Brain microvascular endothelial cell (primary cell): Measurements from ENCODE around the gene LRBA.
"Not testable (repeated sequence)": the region's sequence is repeated elsewhere in the genome, so short reads cannot be mapped to it uniquely, and the experiment has no call there.

Experiments
- DNase-seq: peaks from one replicate; pipeline ENCODE4 v3.0.0-alpha.2; 2020
- H3K27ac ChIP-seq: fragments of 250-450 bp; sonication (Bioruptor Pico); 2 replicates; pipeline ENCODE4 v1.5.1; 2020; ENCODE audit warnings: mild to moderate bottlenecking, moderate library complexity
- H3K27me3 ChIP-seq: fragments of 250-450 bp; sonication (Bioruptor Pico); replicated peaks from 2 replicates; pipeline ENCODE4 v1.5.1; 2020; ENCODE audit warnings: mild to moderate bottlenecking
- H3K36me3 ChIP-seq: fragments of 250-450 bp; sonication (Bioruptor Pico); replicated peaks from 2 replicates; pipeline ENCODE4 v1.5.1; 2020; ENCODE audit warnings: mild to moderate bottlenecking
- H3K4me3 ChIP-seq: 2 replicates; pipeline ENCODE4 v1.5.1; 2011; ENCODE audit warnings: low read depth, mild to moderate bottlenecking, control low read depth, low read length, moderate library complexity
- CTCF ChIP-seq: IDR thresholded peaks from 2 replicates; pipeline ENCODE4 v1.5.1; 2011; ENCODE audit warnings: low read depth, mild to moderate bottlenecking, moderate library complexity, low read length, control low read depth, inconsistent platforms; ENCODE audit errors: missing control alignments
- in situ Hi-C: cut with HindIII; loops from 2 replicates; pipeline ENCODE4 v1.10.0; 2017; ENCODE audit warnings: low sequenced_read_pairs, low pct_ligation_motif_present

The LRBA gene

GRCh38 chr4:150518559-150518958 lies 496.5 kb downstream of the LRBA start:
- H3K27me3 ChIP-seq = no peaks in the 10 kb centered on the region
- DNase-seq = peak; percentile 24
- in situ Hi-C loops = no loop called here
- no peak overlapping the region for H3K27ac ChIP-seq
- TF ChIP-seq CTCF = no peak
- H3K4me3 ChIP-seq = no peak overlapping the region
- H3K36me3 ChIP-seq = no peaks in the 10 kb centered on the region

- in situ Hi-C loops = no loop called here
- Histone ChIP-seq H3K4me3 (no peak overlapping the region), H3K36me3 (no peaks in the 10 kb centered on the region), H3K27me3 (no peaks in the 10 kb centered on the region), H3K27ac (no peak overlapping the region)
- DNase-seq = no peak
- TF ChIP-seq CTCF = no peak
Measured at GRCh38 chr4:150515135-150515534, 499.9 kb downstream of the LRBA start.

- TF ChIP-seq CTCF = no peak
- in situ Hi-C loops = no loop called here
- DNase-seq = no peak
- Histone ChIP-seq H3K4me3 (no peak overlapping the region), H3K27me3 (no peaks in the 10 kb centered on the region), H3K27ac (no peak overlapping the region), H3K36me3 (no peaks in the 10 kb centered on the region)
Measured at GRCh38 chr4:150514709-150515108, 500.4 kb downstream of the LRBA start.

GRCh38 chr4:150510176-150510865 lies 504.8 kb downstream of the LRBA start:
- no peaks in the 10 kb centered on the region for H3K36me3 ChIP-seq
- no peaks in the 10 kb centered on the region for H3K27me3 ChIP-seq
- peak overlapping the region; percentile 6 for H3K4me3 ChIP-seq
- in situ Hi-C loops = no loop called here
- no peak for TF ChIP-seq CTCF
- DNase-seq = peak; percentile 49
- peak overlapping the region; percentile 60 for H3K27ac ChIP-seq

GRCh38 chr4:150507656-150508055 lies 507.4 kb downstream of the LRBA start:
- H3K27me3 ChIP-seq, H3K27ac ChIP-seq, DNase-seq, in situ Hi-C loops, H3K36me3 ChIP-seq, H3K4me3 ChIP-seq: not testable (repeated sequence)

GRCh38 chr4:150501983-150502382 lies 513.1 kb downstream of the LRBA start:
- Histone ChIP-seq H3K27me3 (no peaks in the 10 kb centered on the region), H3K27ac (no peak overlapping the region), H3K36me3 (no peaks in the 10 kb centered on the region), H3K4me3 (no peak overlapping the region)
- TF ChIP-seq CTCF = no peak
- in situ Hi-C loops = no loop called here
- DNase-seq = no peak
